ENCODE results near the gene CITED2.

CITED2 gene

GRCh38 chr6:139335447-139336210, 38.8 kb downstream of the CITED2 start:
- H3K4me3 ChIP-seq (ENCODE audit: low read length): no peak overlapping the region
- TF ChIP-seq, protein P1, sequence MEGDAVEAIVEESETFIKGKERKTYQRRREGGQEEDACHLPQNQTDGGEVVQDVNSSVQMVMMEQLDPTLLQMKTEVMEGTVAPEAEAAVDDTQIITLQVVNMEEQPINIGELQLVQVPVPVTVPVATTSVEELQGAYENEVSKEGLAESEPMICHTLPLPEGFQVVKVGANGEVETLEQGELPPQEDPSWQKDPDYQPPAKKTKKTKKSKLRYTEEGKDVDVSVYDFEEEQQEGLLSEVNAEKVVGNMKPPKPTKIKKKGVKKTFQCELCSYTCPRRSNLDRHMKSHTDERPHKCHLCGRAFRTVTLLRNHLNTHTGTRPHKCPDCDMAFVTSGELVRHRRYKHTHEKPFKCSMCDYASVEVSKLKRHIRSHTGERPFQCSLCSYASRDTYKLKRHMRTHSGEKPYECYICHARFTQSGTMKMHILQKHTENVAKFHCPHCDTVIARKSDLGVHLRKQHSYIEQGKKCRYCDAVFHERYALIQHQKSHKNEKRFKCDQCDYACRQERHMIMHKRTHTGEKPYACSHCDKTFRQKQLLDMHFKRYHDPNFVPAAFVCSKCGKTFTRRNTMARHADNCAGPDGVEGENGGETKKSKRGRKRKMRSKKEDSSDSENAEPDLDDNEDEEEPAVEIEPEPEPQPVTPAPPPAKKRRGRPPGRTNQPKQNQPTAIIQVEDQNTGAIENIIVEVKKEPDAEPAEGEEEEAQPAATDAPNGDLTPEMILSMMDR (conservative IDR thresholded peaks at IDR 0.05; ENCODE audit: low read length): no peak
- DNase-seq (ENCODE audit: low read depth): no peak

- peak; percentile 96 for DNase-seq (ENCODE audit: low read depth)
- TF ChIP-seq, protein P1 (conservative IDR thresholded peaks at IDR 0.05; ENCODE audit: low read length): no peak
- H3K4me3 ChIP-seq (ENCODE audit: low read length): no peak overlapping the region
Observed at GRCh38 chr6:139334806-139335446, 39.5 kb downstream of the CITED2 start.

- TF ChIP-seq, protein P1 (conservative IDR thresholded peaks at IDR 0.05; ENCODE audit: low read length): no peak
- H3K4me3 ChIP-seq (ENCODE audit: low read length): no peak overlapping the region
- peak; percentile 75 for DNase-seq (ENCODE audit: low read depth)
Observed at GRCh38 chr6:139330826-139331500, 43.5 kb downstream of the CITED2 start.

DNA sequence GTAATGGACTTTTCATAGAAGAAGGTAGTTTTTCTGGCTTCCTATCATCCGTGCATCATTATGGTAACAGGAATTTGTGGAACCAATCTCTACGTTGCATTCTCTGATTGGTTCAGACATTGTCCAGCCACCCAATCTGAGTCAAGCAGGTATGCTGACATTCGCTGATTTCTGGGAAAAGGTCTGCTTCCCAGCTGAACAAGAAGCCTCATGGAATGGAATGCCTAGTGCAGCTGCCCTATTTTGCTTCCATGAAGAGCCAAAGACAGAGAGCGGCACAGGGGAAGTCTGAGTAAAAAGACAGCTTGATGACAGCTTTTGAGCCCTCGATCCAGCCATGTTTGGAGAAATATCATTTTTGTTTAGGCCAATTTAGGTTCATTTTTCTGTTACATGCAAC, 44.1 kb downstream of the CITED2 start:
- peak; percentile 51 for DNase-seq (ENCODE audit: low read depth)
- TF ChIP-seq, protein P1 (conservative IDR thresholded peaks at IDR 0.05; ENCODE audit: low read length): no peak
- H3K4me3 ChIP-seq (ENCODE audit: low read length): no peak overlapping the region

DNA sequence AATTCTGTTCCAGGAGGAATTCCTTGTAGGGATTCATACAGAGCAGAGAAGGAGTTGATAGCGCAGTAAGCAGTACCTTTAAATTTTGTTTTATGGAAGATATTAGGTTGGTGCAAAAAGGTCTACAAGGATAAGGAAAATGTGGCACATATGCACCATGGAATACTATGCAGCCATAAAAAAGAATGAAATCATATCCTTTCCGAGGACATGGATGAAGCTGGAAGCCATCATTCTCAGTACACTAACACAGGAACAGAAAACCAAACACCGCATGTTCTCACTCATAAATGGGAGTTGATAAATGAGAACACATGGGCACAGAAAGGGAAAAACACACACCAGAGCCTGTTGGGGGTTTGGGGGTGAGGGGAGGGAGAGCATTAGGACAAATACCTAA, 45.2 kb downstream of the CITED2 start:
- TF ChIP-seq, protein P1 (conservative IDR thresholded peaks at IDR 0.05; ENCODE audit: low read length): no peak
- no peak overlapping the region for H3K4me3 ChIP-seq (ENCODE audit: low read length)
- DNase-seq (ENCODE audit: low read depth): no peak

DNA sequence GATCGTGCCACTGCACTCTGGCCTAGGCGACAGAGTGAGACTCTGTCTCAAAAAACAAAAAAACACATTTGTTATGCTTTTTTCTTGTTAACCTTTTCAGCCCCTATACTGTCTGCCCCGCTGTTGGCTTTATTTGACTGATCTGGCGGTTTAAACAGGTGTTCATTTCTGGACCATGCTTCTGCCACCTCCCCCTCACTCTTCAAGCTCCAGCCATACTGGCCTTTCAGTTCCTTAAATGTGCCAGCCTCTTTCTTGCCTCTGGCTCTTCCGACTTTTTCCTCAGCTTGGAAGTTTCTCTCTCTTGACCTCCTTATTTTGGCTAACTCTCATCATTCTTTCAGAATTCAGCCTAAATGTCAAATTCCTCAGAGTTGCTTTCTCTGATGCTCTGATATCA, 47.4 kb downstream of the CITED2 start:
- no peak for DNase-seq (ENCODE audit: low read depth)
- TF ChIP-seq, protein P1 (conservative IDR thresholded peaks at IDR 0.05; ENCODE audit: low read length): no peak
- H3K4me3 ChIP-seq (ENCODE audit: low read length): no peak overlapping the region

Data from AG10803 (cell line).